ENCODE data around the gene ATP6V0A1.

The ATP6V0A1 gene

DNA sequence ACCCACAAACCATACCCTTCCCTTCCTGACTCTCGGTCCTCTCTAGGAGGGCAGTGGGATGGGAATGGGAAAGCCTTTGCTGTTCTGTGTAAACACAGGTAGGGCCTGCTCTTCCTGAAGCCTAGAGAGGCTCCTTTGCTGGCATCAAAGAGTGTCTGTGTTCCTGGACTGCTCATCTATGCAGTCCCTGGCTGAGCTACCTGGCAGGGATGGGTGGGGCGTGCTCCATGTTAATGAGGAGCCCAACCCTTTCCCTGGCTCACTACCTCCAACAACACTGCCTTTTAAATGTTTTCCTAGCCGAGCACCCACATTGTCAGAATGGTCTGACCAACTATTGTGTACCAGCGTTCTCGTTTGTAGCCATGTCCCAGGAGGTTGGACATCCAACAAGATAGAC lies 50.7 kb downstream of the ATP6V0A1 start:
- TF ChIP-seq ZNF384 (IDR thresholded peaks at IDR 0.05) (no peak), L3MBTL2 (conservative IDR thresholded peaks at IDR 0.05) (no peak), CTBP1 (IDR thresholded peaks at IDR 0.05; ENCODE audit: borderline replicate concordance) (no peak), NFRKB (IDR thresholded peaks at IDR 0.05) (no peak), SUZ12 (IDR thresholded peaks at IDR 0.05) (no peak), HDGF (IDR thresholded peaks at IDR 0.05; ENCODE audit: borderline replicate concordance) (no peak), ARNT (IDR thresholded peaks at IDR 0.05) (no peak), BHLHE40 (IDR thresholded peaks at IDR 0.05; ENCODE audit: borderline replicate concordance) (no peak), FOXK2 (IDR thresholded peaks at IDR 0.05) (no peak), FOXA1 (IDR thresholded peaks at IDR 0.05) (no peak), SP1 (IDR thresholded peaks at IDR 0.05) (no peak), FOXM1 (IDR thresholded peaks at IDR 0.05; ENCODE audit: borderline replicate concordance) (no peak), ELF4 (IDR thresholded peaks at IDR 0.05) (no peak), LEF1 (IDR thresholded peaks at IDR 0.05; ENCODE audit: borderline replicate concordance) (no peak), TARDBP (IDR thresholded peaks at IDR 0.05) (no peak)
- TF ChIP-seq, protein P1, sequence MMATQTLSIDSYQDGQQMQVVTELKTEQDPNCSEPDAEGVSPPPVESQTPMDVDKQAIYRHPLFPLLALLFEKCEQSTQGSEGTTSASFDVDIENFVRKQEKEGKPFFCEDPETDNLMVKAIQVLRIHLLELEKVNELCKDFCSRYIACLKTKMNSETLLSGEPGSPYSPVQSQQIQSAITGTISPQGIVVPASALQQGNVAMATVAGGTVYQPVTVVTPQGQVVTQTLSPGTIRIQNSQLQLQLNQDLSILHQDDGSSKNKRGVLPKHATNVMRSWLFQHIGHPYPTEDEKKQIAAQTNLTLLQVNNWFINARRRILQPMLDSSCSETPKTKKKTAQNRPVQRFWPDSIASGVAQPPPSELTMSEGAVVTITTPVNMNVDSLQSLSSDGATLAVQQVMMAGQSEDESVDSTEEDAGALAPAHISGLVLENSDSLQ (IDR thresholded peaks at IDR 0.05) = no peak
- no peak for DNase-seq (ENCODE audit: extremely low spot score)
- ChIA-PET POLR2A (no interaction called here), CTCF (no interaction called here)

DNA sequence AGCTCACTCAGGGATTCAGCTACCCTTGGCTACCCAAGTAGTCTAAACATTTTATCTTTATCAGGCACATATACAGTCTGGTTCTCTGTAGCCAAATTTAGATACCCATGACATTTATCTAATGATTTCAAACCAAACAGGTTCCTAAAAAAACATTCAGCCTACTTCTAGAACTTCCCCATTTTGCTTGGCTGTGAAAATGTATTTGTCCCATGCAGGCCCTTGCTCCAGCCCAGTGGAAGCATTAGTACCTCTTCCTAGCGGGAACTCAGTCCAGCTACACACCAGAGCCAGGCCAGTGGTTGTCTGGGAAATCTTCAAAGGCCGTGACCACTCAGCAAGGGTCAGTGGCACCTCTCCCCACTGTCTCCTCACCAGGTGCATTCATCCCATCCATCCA lies 51.2 kb downstream of the ATP6V0A1 start:
- no peak for DNase-seq (ENCODE audit: extremely low spot score)
- CTCF ChIA-PET = no interaction called here
- POLR2A ChIA-PET = no interaction called here
- TF ChIP-seq TARDBP (IDR thresholded peaks at IDR 0.05) (no peak), HDGF (IDR thresholded peaks at IDR 0.05; ENCODE audit: borderline replicate concordance) (no peak), ZNF384 (IDR thresholded peaks at IDR 0.05) (no peak), CTBP1 (IDR thresholded peaks at IDR 0.05; ENCODE audit: borderline replicate concordance) (no peak), ARNT (IDR thresholded peaks at IDR 0.05) (no peak), NFRKB (IDR thresholded peaks at IDR 0.05) (no peak), LEF1 (IDR thresholded peaks at IDR 0.05; ENCODE audit: borderline replicate concordance) (no peak), SUZ12 (IDR thresholded peaks at IDR 0.05) (no peak), FOXK2 (IDR thresholded peaks at IDR 0.05) (no peak), ELF4 (IDR thresholded peaks at IDR 0.05) (no peak), L3MBTL2 (conservative IDR thresholded peaks at IDR 0.05) (no peak), FOXA1 (IDR thresholded peaks at IDR 0.05) (no peak), BHLHE40 (IDR thresholded peaks at IDR 0.05; ENCODE audit: borderline replicate concordance) (no peak), SP1 (IDR thresholded peaks at IDR 0.05) (no peak), FOXM1 (IDR thresholded peaks at IDR 0.05; ENCODE audit: borderline replicate concordance) (no peak)
- TF ChIP-seq, protein P1 (IDR thresholded peaks at IDR 0.05) = no peak

DNA sequence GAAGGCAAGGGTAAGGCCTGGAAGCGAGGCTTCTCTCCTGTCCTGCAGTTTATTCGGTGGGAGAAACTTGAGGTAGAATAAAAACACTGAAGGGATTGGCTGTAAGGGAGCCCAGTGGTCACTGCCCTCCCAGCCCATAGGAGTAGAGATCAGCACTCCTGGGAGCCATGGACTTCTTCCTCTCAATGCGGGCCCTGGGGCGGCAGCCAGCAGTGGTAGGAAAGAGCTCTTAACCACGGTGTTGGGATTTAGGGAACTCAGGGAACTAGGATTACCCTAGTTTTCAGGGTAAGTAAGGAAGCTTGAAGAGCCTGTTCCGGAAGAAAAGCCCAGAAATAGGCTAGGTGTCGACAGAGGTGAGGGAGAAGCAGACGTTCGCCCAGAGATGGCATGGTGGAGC lies 53.6 kb downstream of the ATP6V0A1 start:
- TF ChIP-seq ZNF384 (IDR thresholded peaks at IDR 0.05) = no peak
- TF ChIP-seq SP1 (IDR thresholded peaks at IDR 0.05) = no peak
- no peak for TF ChIP-seq ARNT (IDR thresholded peaks at IDR 0.05)
- no peak for TF ChIP-seq CTBP1 (IDR thresholded peaks at IDR 0.05; ENCODE audit: borderline replicate concordance)
- TF ChIP-seq FOXA1 (IDR thresholded peaks at IDR 0.05) = no peak
- TF ChIP-seq TARDBP (IDR thresholded peaks at IDR 0.05) = no peak
- TF ChIP-seq SUZ12 (IDR thresholded peaks at IDR 0.05) = no peak
- TF ChIP-seq L3MBTL2 (conservative IDR thresholded peaks at IDR 0.05) = no peak
- no peak for TF ChIP-seq NFRKB (IDR thresholded peaks at IDR 0.05)
- TF ChIP-seq FOXK2 (IDR thresholded peaks at IDR 0.05) = no peak
- no peak for DNase-seq (ENCODE audit: extremely low spot score)
- CTCF ChIA-PET = no interaction called here
- POLR2A ChIA-PET = no interaction called here

DNA sequence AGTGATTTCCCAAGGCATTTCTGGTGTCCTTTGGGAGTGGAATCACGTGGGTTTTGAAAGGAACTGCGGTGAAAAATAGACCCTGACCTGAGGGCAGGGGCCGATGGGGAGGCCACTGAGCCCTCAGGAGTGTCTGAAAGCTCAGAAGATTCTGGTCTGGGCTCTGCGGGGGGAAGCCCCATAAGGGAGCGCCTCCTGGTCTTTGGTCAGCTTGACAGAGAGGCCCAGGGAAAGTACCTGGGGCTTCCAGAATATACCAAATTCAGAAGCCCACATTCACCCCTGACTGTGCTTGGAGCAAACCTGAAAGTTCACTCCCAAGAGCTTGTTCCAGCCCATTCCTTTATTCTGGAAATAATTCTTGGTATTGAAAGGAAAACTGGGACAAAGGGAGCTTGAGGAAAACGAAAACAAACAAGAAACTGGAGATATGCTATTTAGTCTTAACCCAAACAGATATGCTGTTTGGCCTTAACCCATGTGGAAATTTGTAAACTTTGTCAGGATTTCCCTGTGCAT lies 54.1 kb downstream of the ATP6V0A1 start:
- CTCF ChIA-PET = no interaction called here
- POLR2A ChIA-PET = no interaction called here
- no peak for DNase-seq (ENCODE audit: extremely low spot score)
- no peak for TF ChIP-seq FOXA1 (IDR thresholded peaks at IDR 0.05)
- no peak for TF ChIP-seq FOXK2 (IDR thresholded peaks at IDR 0.05)
- TF ChIP-seq ELF4 (IDR thresholded peaks at IDR 0.05) = no peak
- TF ChIP-seq TARDBP (IDR thresholded peaks at IDR 0.05) = no peak
- TF ChIP-seq HDGF (IDR thresholded peaks at IDR 0.05; ENCODE audit: borderline replicate concordance) = no peak

DNA sequence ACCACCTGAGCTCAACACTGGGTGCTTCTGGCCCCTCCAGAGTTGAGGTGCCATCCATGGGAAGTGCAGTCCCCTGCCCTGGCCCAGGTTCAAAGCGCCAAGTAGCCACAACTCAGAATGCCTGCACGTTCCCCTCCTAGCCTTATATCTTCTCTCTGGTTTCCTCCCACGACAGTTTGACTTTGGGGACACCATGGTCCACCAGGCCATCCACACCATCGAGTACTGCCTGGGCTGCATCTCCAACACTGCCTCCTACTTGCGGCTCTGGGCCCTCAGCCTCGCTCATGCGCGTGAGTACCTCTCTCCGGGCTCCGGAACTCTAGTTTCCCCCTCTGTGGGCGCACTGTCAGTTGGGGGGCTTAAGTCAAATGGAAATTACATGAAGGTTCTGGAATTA lies 55.0 kb downstream of the ATP6V0A1 start:
- TF ChIP-seq ARNT (IDR thresholded peaks at IDR 0.05) (no peak), LEF1 (IDR thresholded peaks at IDR 0.05; ENCODE audit: borderline replicate concordance) (no peak), ELF4 (IDR thresholded peaks at IDR 0.05) (no peak), BHLHE40 (IDR thresholded peaks at IDR 0.05; ENCODE audit: borderline replicate concordance) (no peak), SP1 (IDR thresholded peaks at IDR 0.05) (no peak), FOXA1 (IDR thresholded peaks at IDR 0.05) (no peak), FOXM1 (IDR thresholded peaks at IDR 0.05; ENCODE audit: borderline replicate concordance) (no peak), CTBP1 (IDR thresholded peaks at IDR 0.05; ENCODE audit: borderline replicate concordance) (no peak), SUZ12 (IDR thresholded peaks at IDR 0.05) (no peak), TARDBP (IDR thresholded peaks at IDR 0.05) (no peak), ZNF384 (IDR thresholded peaks at IDR 0.05) (no peak), HDGF (IDR thresholded peaks at IDR 0.05; ENCODE audit: borderline replicate concordance) (no peak), FOXK2 (IDR thresholded peaks at IDR 0.05) (no peak), L3MBTL2 (conservative IDR thresholded peaks at IDR 0.05) (no peak), NFRKB (IDR thresholded peaks at IDR 0.05) (no peak)
- TF ChIP-seq, protein P1 (IDR thresholded peaks at IDR 0.05) = no peak
- ChIA-PET POLR2A (no interaction called here), CTCF (interaction anchor here (0.8 to 1.1 kb wide), 2 partner anchors 57 to 64 kb away, joined by 3 read pairs; partner anchors contain the start of gene PSMC3IP)
- no peak for DNase-seq (ENCODE audit: extremely low spot score)

DNA sequence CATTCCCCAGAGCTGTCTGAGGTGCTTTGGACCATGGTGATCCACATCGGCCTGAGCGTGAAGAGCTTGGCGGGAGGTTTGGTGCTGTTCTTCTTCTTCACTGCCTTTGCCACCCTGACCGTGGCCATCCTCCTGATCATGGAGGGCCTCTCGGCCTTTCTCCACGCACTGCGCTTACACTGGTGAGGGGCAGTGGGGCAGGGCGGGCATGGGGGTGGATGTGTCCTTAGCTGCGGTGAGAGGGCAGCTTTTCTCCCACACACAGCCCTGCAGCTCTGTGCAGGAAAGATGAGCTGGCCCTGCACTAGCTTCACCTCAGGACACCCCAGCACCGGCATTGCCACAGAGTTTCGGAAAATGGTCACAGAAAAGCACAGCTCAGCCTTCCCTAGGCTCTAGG lies 55.6 kb downstream of the ATP6V0A1 start:
- POLR2A ChIA-PET = interaction anchor here (1.0 kb wide), 1 partner anchor 22 kb away, joined by 3 read pairs; the partner anchor contains the start of gene NAGLU
- CTCF ChIA-PET = interaction anchor here (0.8 to 1.1 kb wide), 3 partner anchors 58 to 111 kb away, joined by 3 read pairs; partner anchors contain the start of gene PSMC3IP
- no peak for TF ChIP-seq FOXA1 (IDR thresholded peaks at IDR 0.05)
- no peak for TF ChIP-seq NFRKB (IDR thresholded peaks at IDR 0.05)
- TF ChIP-seq SUZ12 (IDR thresholded peaks at IDR 0.05) = no peak
- no peak for TF ChIP-seq ELF4 (IDR thresholded peaks at IDR 0.05)
- TF ChIP-seq FOXK2 (IDR thresholded peaks at IDR 0.05) = no peak
- TF ChIP-seq BHLHE40 (IDR thresholded peaks at IDR 0.05; ENCODE audit: borderline replicate concordance) = no peak
- no peak for DNase-seq (ENCODE audit: extremely low spot score)

All from HEK293T (cell line).